HG03280 (cell line): ENCODE measurements around the gene DDOST.

Source experiments
- ATAC-seq: cut with Tn5 transposase; IDR thresholded peaks from one replicate; pipeline ENCODE4 v1.9.1; 2021; ENCODE audit warnings: mild to moderate bottlenecking, moderate library complexity; ENCODE audit not compliant: unreplicated experiment

DDOST gene

GRCh38 chr1:20661207-20662109 is at the start of gene DDOST:
DDOST (minus strand) TSS chr1:20661369; CDS start chr1:20661350, 19 bp downstream.
- ATAC-seq = peak; percentile 98

- ATAC-seq = no peak
Measured at GRCh38 chr1:20710469-20711284, 49.5 kb upstream of the DDOST start.

DNA sequence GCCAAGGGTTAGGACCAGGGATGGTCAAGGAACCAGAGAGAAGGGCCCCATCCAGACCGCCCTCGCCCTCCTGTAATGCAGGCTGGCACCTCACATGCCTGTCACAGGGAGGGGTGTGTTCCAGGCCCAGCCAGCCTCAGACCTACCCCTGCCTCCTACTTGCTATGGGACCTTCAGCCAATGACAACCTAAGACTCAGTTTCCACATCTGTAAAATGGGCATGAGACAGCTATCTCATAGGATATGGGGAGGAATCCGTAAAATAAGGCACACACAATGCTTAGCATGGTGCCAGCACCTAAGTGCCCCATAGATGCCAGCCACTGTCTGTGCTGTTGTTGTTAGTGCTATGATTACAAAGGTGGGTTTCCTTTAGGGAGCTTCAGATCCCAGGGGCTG is 48.7 kb upstream of the DDOST start:
- no peak for ATAC-seq

DNA sequence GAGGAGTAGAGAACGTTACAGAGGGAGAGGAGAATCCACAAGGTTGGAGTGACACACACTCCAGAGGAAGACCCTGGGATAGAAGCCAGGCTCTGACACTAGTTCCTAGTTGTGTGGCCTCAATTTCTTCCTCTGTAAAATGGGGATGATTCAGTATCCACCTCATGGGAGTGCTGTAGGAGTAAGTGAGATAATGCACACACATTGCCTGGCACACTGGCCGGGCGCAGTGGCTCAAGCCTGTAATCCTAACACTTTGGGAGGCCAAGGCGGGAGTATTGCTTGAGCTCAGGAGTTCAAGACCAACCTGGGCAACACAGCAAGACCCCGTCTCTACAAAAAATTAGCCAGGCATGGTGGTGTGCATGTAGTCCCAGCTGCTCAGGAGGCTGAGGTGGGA is 47.7 kb upstream of the DDOST start:
- no peak for ATAC-seq

- no peak for ATAC-seq
Measured at GRCh38 chr1:20708057-20708456, 46.9 kb upstream of the DDOST start.

- no peak for ATAC-seq
Measured at GRCh38 chr1:20706841-20707240, 45.7 kb upstream of the DDOST start.

DNA sequence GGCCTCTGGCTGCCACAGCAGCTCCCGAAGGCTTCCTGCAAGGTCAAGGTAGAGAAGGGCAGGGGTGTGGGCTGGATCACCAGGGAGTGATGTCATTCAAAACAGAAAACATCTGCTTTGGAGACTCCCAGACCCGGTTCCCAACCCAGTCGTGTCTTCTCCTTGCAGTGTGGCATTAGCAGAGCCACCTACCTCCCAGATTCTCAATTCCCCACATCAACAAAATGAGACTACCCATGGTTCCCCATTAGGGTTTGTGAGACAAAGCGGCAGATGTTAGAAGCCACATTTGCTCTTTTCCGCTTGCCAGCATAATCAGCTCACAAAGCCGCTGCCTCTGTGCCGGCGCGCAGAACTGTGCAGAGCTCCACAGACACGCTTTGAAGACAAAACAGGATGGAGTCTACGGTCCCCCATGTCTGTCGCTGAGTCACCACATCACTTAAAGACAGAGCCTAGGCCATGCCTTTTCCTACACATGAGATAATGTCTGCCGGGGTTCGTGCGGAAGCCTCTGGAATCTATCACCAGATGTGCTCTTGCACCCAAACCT is 44.1 kb upstream of the DDOST start:
- no peak for ATAC-seq

DNA sequence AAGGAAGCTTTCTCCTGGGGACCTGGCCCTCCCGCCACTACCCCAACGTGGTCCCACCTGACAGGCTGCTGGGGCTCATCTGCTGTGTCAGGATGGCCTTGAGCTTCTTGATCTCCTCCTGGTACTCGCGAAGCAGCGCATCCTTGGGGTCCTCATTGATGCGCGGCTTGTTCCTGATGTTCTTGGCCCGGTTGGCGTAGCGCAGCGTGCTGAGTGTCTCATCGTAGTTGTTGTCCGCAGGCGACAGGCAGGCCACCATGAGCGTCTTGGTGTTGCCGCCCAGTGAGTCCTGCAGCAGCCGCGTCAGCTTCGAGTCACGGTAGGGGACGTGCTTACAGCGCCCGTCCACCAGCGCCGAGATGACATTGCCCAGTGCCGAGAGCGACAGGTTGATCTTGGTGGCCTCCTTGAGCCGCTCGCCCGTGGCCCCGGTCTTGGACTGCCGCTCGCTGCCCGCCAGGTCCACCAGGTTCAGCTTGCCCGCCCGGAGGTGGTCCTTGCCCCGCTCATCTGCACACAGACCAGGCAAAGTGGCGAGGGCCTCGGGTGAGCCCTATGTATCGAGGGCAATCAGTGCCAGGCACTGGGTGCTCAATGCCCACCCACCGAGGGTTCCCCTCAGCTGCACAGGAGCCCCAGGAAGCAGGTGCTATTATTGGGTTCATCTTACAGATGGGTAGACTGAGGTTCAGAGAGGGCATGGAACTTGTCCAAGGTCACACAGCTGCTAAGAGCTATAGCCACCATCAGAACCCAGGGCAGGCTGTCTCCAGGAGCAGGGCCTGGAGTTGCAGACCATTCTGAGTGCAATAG is 43.4 kb upstream of the DDOST start:
- ATAC-seq = no peak

DNA sequence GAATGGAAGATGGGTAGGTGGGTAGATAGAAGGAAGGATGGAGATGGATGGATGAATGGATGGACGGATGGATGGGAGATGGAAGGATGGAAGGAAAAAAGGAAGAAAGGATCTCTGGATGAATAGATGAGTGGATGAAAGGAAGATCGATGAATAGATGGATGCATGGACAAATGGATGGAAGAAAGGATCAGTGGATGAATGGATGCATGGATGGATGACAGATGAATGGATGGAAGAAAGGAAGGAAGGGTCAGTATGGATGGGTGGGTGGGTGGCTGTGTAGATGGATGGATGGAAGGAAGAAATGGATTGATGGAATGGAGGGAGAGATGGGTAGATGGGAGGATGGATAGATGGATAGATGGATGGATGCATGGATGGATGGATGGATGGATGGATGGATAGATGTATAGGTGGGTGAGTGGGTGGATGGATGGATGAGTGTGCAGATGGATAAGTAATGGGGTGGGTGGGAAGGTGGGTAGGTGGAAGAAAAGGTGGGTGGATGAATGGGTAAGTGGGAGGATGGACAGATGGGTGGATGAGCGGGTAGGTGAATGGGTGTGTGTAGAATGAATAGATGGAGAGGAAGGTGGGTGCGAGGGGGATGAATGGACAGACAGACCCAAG is 42.1 kb upstream of the DDOST start:
- no peak for ATAC-seq

GRCh38 chr1:20702416-20702815 is 41.2 kb upstream of the DDOST start:
- no peak for ATAC-seq

DNA sequence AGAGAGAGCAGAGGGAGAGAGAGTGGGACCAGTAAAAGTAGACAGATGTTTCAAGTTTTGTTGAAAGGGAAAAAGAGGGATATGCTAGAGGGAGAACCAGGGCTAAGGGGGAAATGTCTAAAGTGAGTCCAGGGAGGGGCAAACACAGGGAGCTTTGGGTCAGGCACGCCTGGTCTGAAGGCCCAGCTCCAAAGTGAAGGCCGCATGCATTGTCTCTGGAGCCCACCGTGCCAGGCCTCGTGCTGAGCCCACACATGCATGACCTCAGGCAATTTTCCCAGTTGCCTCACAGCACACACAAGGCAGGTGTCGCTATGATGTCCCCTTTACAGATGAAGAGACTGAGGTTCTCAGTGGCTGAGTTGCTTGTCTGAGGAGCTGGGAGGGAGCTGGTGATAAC is 40.7 kb upstream of the DDOST start:
- no peak for ATAC-seq

- ATAC-seq = no peak
Measured at GRCh38 chr1:20701446-20701845, 40.3 kb upstream of the DDOST start.

GRCh38 chr1:20700636-20701215 is 39.6 kb upstream of the DDOST start:
- ATAC-seq = no peak

DNA sequence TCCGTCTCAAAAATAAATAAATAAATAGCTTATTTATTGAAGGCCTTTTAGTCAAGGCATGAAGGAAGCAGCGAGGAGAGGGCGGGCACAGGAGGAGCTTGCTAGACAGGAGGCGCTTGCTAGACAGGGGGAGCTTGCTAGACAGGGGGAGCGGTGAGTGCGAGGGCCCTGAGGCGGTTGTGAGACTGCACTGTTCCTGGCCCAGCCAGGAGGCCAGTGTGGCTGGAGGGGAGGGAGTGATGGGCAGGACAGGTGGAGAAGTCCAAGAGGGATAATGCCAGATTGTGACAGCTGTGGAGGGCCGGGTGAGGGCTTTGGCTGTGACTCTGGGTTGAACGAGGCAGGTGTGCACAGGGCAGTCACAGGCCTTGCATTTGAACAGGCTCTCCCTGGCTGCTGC is 38.4 kb upstream of the DDOST start:
- no peak for ATAC-seq

DNA sequence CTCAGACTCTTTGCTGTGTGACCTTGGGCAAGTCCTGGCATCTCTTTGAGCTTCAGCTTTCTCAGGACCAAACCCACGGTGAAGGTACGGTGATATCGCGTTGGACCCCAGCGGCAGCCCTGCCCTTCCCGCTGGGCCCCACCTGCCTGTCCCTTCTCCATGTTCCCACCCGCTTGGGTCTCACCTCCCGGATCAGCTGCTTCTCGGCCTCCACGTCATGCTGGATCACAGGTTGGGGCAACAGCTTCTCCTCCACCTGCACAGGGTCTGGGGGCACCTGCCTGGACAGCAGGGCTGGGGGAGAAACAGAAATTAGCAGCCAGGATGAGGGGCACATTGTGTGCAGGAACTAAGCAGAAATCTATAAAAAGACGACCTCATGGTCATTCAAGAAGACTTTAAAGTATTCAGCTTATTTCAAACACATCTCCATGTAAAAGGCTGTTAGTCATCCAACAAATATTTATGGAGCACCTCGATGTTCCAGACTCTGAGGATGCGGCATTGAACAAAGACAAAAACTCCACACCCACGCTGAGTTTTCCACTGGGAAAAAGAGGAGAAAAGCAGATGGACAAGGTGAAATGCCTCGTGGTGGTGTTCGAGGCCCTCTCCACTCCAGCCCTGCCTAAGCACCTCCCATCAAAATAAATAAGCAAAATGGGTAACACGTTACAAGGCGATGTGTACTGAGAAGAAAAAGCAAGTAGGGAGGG is 37.2 kb upstream of the DDOST start:
- ATAC-seq = no peak

DNA sequence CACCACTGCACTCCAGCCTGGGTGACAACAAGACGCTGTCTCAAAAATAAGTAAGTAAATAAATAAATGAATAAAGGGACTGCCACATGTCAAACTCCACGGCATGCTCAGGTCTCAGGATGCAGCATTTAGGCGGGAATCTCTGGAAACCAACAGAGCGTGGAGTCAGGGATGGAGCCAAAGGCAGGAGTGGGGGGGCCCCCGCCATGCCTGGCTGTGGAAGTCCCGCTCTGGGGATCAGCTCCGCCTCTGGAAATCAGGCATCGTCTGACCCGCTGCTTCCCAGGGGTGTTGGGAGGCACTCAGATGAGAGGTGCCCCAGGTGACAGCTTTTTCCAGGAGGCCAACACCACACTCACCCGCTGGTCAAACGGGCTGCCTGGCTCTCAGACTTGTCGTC is 36.4 kb upstream of the DDOST start:
- no peak for ATAC-seq

GRCh38 chr1:20696397-20697333 is 35.5 kb upstream of the DDOST start:
- peak; percentile 81 for ATAC-seq

- no peak for ATAC-seq
Measured at GRCh38 chr1:20695515-20695914, 34.3 kb upstream of the DDOST start.
